Activated B cell treated with CpG ODN at 0.5 μM for 24 hours (primary cell): ENCODE measurements around the gene VTCN1. TPM values are rescaled to one million over a fixed set of nuclear protein-coding genes. Genes with fewer than 3 reads are reported as not detected.
"Not testable (repeated sequence)": the region's sequence is repeated elsewhere in the genome, so short reads cannot be mapped to it uniquely, and the experiment has no call there.

Source experiments
- ATAC-seq: fragments of 200-7000 bp; cut with Tn5 transposase; one replicate; pipeline ENCODE4 v1.10.0; 2021; ENCODE audit warnings: low read depth, mild to moderate bottlenecking, moderate library complexity
- CTCF ChIA-PET: fragments of 350-600 bp; sonication (Branson Sonifier 250); formaldehyde crosslinking; loops from one replicate; lab custom pipeline; 2021; ENCODE audit warnings: antibody characterized with exemption; lab: Charles Lee
- POLR2A ChIA-PET: fragments of 350-600 bp; sonication (Branson Sonifier 250); formaldehyde crosslinking; loops from one replicate; lab custom pipeline; 2021; ENCODE audit warnings: antibody characterized with exemption; lab: Charles Lee
- DNase-seq: peaks from one replicate; pipeline ENCODE4 v3.0.0; 2022
- H3K27ac Mint-ChIP-seq: one replicate; pipeline ENCODE4 v1.8.0; 2020; ENCODE audit warnings: mixed read lengths
- H3K27me3 Mint-ChIP-seq: one replicate; pipeline ENCODE4 v1.8.0; 2021; ENCODE audit warnings: mixed read lengths
- H3K36me3 Mint-ChIP-seq: one replicate; pipeline ENCODE4 v1.8.0; 2021; ENCODE audit warnings: low read depth, mixed read lengths
- H3K4me1 Mint-ChIP-seq: one replicate; pipeline ENCODE4 v1.8.0; 2021; ENCODE audit warnings: mixed read lengths
- H3K4me3 Mint-ChIP-seq: one replicate; pipeline ENCODE4 v1.8.0; 2020; ENCODE audit warnings: mild to moderate bottlenecking, mixed read lengths
- H3K9me3 Mint-ChIP-seq: one replicate; pipeline ENCODE4 v1.8.0; 2020; ENCODE audit warnings: mixed read lengths
- intact Hi-C: fragments of 100-400 bp; cut with micrococcal nuclease; formaldehyde crosslinking; loops from one replicate; pipeline ENCODE4 v1.15.1; 2024
- total RNA-seq: library from RNA; stranded (reverse); gene quantifications from 2 replicates; pipeline ENCODE4 v1.2.3, GENCODE V29; 2022
- TF ChIP-seq, protein P1 (sequence below): fragments of 200-600 bp; IDR thresholded peaks from one replicate; pipeline ENCODE4 v1.8.0; 2022; ENCODE audit warnings: antibody characterized with exemption, mild to moderate bottlenecking

The VTCN1 gene
- total RNA-seq, 1 donor from 2014 or later = not detected

- POLR2A ChIA-PET = no interaction called here
- TF ChIP-seq, protein P1, sequence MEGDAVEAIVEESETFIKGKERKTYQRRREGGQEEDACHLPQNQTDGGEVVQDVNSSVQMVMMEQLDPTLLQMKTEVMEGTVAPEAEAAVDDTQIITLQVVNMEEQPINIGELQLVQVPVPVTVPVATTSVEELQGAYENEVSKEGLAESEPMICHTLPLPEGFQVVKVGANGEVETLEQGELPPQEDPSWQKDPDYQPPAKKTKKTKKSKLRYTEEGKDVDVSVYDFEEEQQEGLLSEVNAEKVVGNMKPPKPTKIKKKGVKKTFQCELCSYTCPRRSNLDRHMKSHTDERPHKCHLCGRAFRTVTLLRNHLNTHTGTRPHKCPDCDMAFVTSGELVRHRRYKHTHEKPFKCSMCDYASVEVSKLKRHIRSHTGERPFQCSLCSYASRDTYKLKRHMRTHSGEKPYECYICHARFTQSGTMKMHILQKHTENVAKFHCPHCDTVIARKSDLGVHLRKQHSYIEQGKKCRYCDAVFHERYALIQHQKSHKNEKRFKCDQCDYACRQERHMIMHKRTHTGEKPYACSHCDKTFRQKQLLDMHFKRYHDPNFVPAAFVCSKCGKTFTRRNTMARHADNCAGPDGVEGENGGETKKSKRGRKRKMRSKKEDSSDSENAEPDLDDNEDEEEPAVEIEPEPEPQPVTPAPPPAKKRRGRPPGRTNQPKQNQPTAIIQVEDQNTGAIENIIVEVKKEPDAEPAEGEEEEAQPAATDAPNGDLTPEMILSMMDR = no peak
- no peak overlapping the region for H3K27ac Mint-ChIP-seq
- peaks cover 23% of the 10 kb centered on the region for H3K36me3 Mint-ChIP-seq
- H3K4me1 Mint-ChIP-seq = no peaks in the 10 kb centered on the region
- H3K4me3 Mint-ChIP-seq = no peak overlapping the region
- intact Hi-C loops = no loop called here
- CTCF ChIA-PET = no interaction called here
- no peak for DNase-seq
- no peaks in the 10 kb centered on the region for H3K27me3 Mint-ChIP-seq
- no peaks in the 10 kb centered on the region for H3K9me3 Mint-ChIP-seq
- ATAC-seq = no peak
Measured at GRCh38 chr1:117105722-117106121, 105.0 kb downstream of the VTCN1 start.

DNA sequence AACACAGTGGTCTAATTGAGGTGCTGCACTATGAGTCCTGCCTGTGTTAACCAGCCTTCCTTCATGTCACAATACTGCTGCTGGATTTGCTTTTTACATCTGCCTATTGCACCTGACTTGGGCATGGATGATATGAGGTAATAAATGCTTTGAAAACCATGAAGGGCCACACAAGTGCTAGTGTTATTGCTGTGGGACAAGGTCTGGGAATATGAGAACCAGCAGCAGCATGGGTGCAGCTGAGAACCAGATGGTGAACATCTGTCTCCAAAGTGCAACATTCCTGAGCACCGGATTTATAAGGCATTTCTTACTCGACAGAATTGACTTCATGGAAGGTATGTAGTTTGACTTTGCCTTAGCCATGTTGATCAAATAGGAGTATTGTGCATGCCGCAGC lies 105.7 kb downstream of the VTCN1 start:
- Mint-ChIP-seq H3K4me1 (no peaks in the 10 kb centered on the region), H3K27ac (no peak overlapping the region)

DNA sequence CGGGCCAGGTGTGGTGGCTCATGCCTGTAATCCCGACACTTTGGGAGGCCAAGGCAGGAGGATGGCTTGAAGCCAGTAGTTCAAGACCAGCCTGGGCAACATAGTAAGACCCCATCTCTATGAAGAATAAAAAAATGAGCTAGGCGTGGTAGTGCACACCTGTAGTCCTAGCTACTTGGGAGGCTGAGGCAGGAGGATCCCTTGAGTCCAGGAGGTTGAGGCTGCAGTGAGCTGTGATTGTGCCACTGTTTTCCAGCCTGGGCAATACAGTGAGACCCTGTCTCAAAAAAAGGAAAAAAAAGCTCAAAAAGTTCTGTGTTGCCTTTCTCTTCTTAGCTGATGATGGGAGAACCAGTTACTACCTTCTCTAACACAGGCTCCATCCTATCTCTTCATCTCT lies 108.9 kb downstream of the VTCN1 start:
- H3K4me3 Mint-ChIP-seq, ATAC-seq, intact Hi-C loops, CTCF ChIA-PET, POLR2A ChIA-PET, DNase-seq, H3K4me1 Mint-ChIP-seq, H3K27me3 Mint-ChIP-seq, H3K9me3 Mint-ChIP-seq, H3K27ac Mint-ChIP-seq: not testable (repeated sequence)
- H3K36me3 Mint-ChIP-seq = peaks cover 62% of the 10 kb centered on the region

More for the DNA sequence above, 105.7 kb downstream of the VTCN1 start:
- ChIA-PET CTCF (no interaction called here), POLR2A (no interaction called here)
- H3K36me3 Mint-ChIP-seq = peaks cover 30% of the 10 kb centered on the region
- ATAC-seq (no peak), DNase-seq (no peak)
- TF ChIP-seq, protein P1 = no peak
- no peaks in the 10 kb centered on the region for H3K9me3 Mint-ChIP-seq
- no peaks in the 10 kb centered on the region for H3K27me3 Mint-ChIP-seq
- no peak overlapping the region for H3K4me3 Mint-ChIP-seq
- intact Hi-C loops = no loop called here

- peaks cover 67% of the 10 kb centered on the region for H3K36me3 Mint-ChIP-seq
- H3K4me1 Mint-ChIP-seq = no peaks in the 10 kb centered on the region
- H3K27ac Mint-ChIP-seq = no peak overlapping the region
- TF ChIP-seq, protein P1 = no peak
- intact Hi-C loops = no loop called here
- DNase-seq (no peak), ATAC-seq (no peak)
- no peaks in the 10 kb centered on the region for H3K27me3 Mint-ChIP-seq
- ChIA-PET POLR2A (no interaction called here), CTCF (no interaction called here)
- no peaks in the 10 kb centered on the region for H3K9me3 Mint-ChIP-seq
- H3K4me3 Mint-ChIP-seq = no peak overlapping the region
Measured at GRCh38 chr1:117101334-117101733, 109.4 kb downstream of the VTCN1 start.

DNA sequence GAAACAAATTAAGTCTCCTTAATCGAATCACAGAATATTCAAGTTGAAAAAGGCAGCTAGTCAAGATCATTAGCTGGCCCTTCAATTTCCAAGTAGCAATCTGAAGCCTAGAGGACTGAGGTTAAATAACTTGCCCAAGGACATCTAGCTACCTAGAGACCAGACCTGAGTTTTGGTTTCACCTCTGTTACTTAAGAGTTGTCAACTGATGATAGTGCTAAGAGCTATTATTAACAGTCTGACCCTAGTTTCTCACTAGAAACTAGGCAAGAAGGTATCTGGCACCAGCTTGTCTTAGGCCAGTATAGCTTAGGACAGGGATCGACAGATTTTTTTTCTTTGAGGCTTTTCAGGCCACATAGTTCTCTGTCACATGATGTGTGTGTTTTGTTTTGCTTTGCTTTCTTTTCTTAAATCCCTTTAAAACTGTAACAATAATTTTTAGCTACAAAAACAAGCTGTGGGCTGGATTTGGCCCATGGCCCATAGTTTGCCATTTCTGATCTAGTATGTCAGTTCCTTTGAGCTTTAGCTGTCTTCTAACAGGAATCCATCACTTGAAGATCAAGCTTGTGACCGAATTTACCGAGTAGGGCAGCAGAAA lies 112.3 kb downstream of the VTCN1 start:
- ATAC-seq (no peak), DNase-seq (no peak)
- ChIA-PET POLR2A (interaction anchor here (0.5 kb wide), 1 partner anchor 12 kb away, joined by 4 read pairs; no protein-coding TSS in a partner anchor), CTCF (no interaction called here)
- H3K4me3 Mint-ChIP-seq = no peak overlapping the region
- no peak overlapping the region for H3K27ac Mint-ChIP-seq
- no peaks in the 10 kb centered on the region for H3K9me3 Mint-ChIP-seq
- intact Hi-C loops = no loop called here
- TF ChIP-seq, protein P1 = no peak
- H3K36me3 Mint-ChIP-seq = peaks cover 86% of the 10 kb centered on the region
- H3K27me3 Mint-ChIP-seq = no peaks in the 10 kb centered on the region
- peaks cover 5% of the 10 kb centered on the region for H3K4me1 Mint-ChIP-seq

DNA sequence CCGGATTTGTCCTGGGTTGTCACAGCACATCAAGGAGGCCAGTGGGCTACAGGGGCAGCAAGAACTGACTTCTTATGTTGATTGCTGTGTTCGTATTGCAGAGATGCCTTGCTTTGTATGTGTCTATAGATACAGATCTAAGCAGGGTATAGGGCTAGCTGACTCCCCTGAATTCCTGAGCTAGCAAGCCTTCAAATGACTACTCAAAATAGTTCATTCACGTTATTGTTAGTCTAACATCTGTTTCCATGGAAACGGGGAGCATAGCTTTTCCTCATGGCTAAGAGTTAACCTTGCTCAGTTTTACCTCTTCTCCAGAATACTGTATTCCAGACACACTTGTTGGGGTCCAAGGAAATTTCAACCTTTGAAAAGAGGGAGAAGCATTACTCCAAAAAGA lies 113.3 kb downstream of the VTCN1 start:
- H3K27me3 Mint-ChIP-seq = no peaks in the 10 kb centered on the region
- ChIA-PET CTCF (no interaction called here), POLR2A (no interaction called here)
- H3K4me3 Mint-ChIP-seq = no peak overlapping the region
- H3K4me1 Mint-ChIP-seq = peaks cover 5% of the 10 kb centered on the region
- no peak for DNase-seq
- H3K36me3 Mint-ChIP-seq = peaks cover 87% of the 10 kb centered on the region
- TF ChIP-seq, protein P1 = no peak
- H3K27ac Mint-ChIP-seq = no peak overlapping the region
- no peak for ATAC-seq
- H3K9me3 Mint-ChIP-seq = no peaks in the 10 kb centered on the region
- intact Hi-C loops = no loop called here
